ENCODE measurements around the gene ZNF488. TPM values are rescaled to one million over a fixed set of nuclear protein-coding genes. Genes with fewer than 3 reads are reported as not detected.

Gene ZNF488
- total RNA-seq, 1 donor = not detected

Other genes with a start within 250 kb of the ZNF488 start
- not detected for gene GDF10, start 84.1 kb downstream of the ZNF488 start, total RNA-seq
- gene GDF2, start 61.8 kb downstream of the ZNF488 start, total RNA-seq = not detected
- not detected for gene RBP3, start 35.9 kb downstream of the ZNF488 start, total RNA-seq
- 0.31 TPM for gene ANXA8, start 99.8 kb upstream of the ZNF488 start, total RNA-seq
- gene FAM25G, start 107.4 kb upstream of the ZNF488 start, total RNA-seq = not detected
- 10.6 TPM for gene AGAP9, start 139.3 kb upstream of the ZNF488 start, total RNA-seq